Esophagus squamous epithelium (tissue), 4 donors: ENCODE data around the gene NPDC1.

ENCODE experiments used
- POLR2A ChIP-seq, 4 donors: fragments of 450-650 bp; IDR thresholded peaks; one replicate each; pipeline ENCODE4 v1.6.1; 2017; ENCODE audit warnings: antibody characterized with exemption in 4 of 4, mild to moderate bottlenecking in 4 of 4, moderate library complexity in 3 of 4
- TF ChIP-seq, protein P1 (sequence below), 6 experiments: fragments of 450-650 bp in 4 of 6; fragments of 200-600 bp in 2 of 6; sonication (generic) in 2 of 6; IDR thresholded peaks; one replicate each; pipeline ENCODE4 v1.5.1; 2016 to 2019; ENCODE audit warnings: antibody characterized with exemption in 6 of 6, mild to moderate bottlenecking in 4 of 6, moderate library complexity in 4 of 6

GRCh38 chr9:137070201-137070905 is 24.4 kb upstream of the NPDC1 start, which contains the start of gene SAPCD2:
- TF ChIP-seq, protein P1, sequence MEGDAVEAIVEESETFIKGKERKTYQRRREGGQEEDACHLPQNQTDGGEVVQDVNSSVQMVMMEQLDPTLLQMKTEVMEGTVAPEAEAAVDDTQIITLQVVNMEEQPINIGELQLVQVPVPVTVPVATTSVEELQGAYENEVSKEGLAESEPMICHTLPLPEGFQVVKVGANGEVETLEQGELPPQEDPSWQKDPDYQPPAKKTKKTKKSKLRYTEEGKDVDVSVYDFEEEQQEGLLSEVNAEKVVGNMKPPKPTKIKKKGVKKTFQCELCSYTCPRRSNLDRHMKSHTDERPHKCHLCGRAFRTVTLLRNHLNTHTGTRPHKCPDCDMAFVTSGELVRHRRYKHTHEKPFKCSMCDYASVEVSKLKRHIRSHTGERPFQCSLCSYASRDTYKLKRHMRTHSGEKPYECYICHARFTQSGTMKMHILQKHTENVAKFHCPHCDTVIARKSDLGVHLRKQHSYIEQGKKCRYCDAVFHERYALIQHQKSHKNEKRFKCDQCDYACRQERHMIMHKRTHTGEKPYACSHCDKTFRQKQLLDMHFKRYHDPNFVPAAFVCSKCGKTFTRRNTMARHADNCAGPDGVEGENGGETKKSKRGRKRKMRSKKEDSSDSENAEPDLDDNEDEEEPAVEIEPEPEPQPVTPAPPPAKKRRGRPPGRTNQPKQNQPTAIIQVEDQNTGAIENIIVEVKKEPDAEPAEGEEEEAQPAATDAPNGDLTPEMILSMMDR (IDR thresholded peaks at IDR 0.05), result peak in 1 of 6 experiments; percentile 4
- peak in 2 of 4 donors; percentile 26 to 60 for TF ChIP-seq POLR2A (IDR thresholded peaks at IDR 0.05)
